Stimulated activated naive CD4-positive, alpha-beta T cell treated with Interleukin-2 at 50 U/mL for 16 hours (primary cell): ENCODE data around the gene BEGAIN.

Experiments used
- DNase-seq: peaks from one replicate; lab custom pipeline; 2025; lab: John Stamatoyannopoulos, UW

Gene BEGAIN

DNA sequence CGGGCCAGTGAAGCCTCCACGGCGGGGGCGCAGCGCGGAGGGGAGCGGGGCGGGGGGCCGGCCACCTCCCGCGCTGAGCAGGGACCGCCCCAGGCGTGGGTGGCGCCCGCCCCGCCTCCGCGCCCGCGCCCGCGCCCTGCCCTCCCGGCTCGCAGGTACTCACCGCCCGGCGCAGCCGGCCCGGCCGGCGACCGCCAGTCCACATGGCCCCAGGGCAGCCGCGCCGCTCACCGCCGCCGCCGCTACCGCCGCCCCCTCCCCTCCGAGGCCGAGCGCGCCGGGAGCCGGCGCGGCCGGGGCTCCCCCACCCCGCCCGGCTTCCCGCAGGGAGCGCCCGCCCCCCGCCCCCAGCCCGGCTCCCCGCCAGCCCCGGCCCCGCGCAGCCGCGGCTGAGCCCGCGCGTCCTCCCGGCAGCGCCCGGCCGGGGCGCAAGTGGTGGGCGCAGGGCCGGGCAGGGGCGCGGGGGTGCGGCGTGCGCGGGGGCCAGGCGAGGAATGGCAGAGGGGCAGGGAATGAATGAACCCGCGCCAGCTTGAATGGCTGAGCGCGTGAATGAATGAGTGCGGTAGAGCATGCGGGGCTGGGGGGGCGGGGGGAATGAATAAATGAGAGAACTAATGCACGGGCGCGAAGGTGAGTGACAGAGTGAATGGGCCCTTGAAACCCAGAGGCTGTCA lies at the start of gene BEGAIN:
Gene BEGAIN, minus strand, starts transcription at position 332 of the 677 bp plus-strand sequence. Its CDS starts 127 bp downstream, at position 205.
- peak; percentile 21 for DNase-seq

GRCh38 chr14:100636559-100636958 lies 49.3 kb upstream of the BEGAIN start:
- DNase-seq = no peak

- no peak for DNase-seq
Observed at GRCh38 chr14:100634026-100634425, 46.8 kb upstream of the BEGAIN start.

DNA sequence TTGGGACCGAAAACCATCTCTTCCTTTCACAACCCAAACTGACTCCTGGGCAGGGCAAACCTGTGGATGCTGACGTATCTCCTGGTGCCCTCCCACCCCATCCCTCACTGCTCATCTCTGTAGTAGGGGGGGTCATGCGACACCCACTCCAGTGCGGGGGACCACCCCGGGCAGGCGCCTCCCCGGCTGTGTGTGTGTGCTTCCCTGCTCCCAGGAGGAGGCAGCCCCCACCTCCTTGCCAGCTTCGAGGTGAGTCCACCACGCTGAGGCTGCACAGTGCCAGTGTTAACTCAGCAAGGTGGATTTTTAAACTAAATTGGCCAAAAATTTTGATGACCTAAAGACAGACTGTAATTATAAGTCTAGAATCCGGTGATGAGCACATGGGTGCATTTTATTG lies 46.2 kb upstream of the BEGAIN start:
- no peak for DNase-seq

- DNase-seq = no peak
Observed at GRCh38 chr14:100629696-100630095, 42.5 kb upstream of the BEGAIN start.

DNA sequence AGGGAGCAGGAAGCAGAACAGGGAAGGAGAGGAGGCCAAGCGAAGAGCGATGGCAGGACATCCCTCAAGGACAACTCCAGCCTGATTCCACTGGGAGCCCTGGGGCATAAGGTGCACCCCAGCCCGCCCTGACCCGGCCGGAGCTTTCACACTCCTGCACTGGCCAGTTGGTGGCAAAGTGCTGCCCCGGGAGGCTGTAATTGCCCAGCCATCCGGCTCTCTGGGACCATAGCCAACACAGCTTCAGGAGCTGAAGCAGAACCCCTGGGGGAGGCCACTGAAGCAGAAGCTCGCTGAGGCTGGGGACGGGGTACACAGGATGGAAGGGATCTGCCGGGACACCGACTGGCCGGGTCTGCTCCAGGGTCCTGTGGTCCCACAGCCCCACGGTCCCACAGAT lies 41.9 kb upstream of the BEGAIN start:
- DNase-seq = no peak

GRCh38 chr14:100628225-100628624 lies 41.0 kb upstream of the BEGAIN start:
- DNase-seq = no peak

GRCh38 chr14:100626614-100627013 lies 39.4 kb upstream of the BEGAIN start:
- no peak for DNase-seq

- no peak for DNase-seq
Observed at GRCh38 chr14:100623961-100624360, 36.7 kb upstream of the BEGAIN start.

GRCh38 chr14:100623557-100623956 lies 36.3 kb upstream of the BEGAIN start:
- no peak for DNase-seq

DNA sequence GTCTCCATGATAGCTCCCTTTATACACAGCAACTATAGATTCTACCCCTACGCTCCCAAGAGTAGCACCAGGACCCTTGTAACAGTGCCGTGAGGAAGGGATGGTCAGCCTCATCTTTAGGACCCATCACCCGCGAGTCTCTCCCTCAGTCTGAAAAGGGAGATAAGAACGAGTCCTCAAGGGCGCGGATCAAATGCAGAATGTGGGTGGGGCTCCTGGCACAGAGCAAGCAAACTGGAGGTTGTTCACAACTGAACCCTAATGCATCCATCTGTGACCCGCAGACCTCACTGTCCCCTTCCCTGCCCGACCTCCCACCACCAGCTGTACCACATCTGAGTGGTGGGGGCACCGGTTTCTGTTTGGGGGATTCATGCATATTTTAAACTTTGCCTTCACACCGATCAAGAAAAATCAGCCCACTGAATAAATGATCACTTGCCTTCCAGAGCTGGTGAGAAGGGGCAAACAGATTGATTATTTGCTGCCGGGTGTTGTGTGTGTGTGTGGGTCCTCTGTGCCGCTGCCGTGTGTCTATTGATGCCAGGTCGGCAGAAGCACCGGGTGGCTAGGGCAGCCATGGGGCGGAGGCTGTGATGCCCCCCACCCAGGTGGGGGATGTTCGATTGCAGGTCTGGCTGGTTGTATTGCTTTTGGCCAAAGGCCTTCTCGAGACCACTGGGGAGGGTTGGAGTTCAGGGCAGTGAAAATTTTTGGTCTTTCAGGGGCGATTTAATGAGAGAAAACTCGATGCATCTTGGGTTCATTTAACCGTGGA lies 35.7 kb upstream of the BEGAIN start:
- no peak for DNase-seq

GRCh38 chr14:100622224-100622623 lies 35.0 kb upstream of the BEGAIN start:
- DNase-seq = no peak

DNA sequence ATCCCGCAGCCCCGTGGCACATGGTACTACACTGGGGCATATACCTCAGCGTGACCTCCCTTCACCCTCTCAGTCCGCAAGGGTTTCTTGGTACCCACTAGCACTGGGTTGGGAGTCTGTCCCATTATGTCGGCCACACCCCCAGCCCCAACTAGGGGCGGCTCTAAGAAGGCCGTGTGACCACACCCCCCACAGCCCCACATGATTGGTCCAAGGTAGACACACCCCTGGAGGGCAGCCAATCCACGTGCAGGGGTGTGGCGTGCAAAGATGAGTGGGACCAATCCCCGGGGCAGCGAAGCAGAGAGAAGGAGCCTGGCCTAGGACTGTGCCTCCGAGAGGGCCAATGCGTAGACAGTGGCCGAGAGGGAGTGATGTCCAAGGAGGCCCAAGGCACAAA lies 34.6 kb upstream of the BEGAIN start:
- no peak for DNase-seq

GRCh38 chr14:100620255-100621100 lies 33.3 kb upstream of the BEGAIN start:
- no peak for DNase-seq

GRCh38 chr14:100619396-100620254 lies 32.4 kb upstream of the BEGAIN start:
- no peak for DNase-seq

DNA sequence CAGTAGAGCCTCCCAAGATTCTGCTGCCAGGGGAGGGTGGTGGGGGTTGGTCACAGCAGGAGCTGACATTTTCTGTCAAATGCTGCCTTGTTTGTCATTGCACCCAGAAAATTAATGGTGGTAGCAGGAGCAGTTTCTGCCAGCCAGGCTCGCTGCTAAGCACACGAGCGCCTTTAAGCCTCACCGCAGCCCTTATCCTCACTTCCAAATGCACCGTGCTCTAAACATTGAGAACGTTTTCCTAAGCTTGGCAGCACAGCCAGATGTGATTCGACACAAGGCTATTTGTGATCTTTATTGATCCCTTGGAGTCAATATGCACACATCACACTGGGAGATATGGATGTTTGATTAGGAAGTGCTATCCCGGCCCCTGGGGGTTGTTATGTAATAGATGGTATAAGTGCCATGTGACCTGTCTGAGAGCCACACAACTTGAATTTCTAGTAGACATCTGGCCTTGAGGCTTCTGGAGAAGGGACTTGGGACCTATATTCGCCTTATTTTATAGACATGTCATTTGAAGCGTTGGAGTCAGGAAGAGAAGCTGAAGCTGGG lies 31.6 kb upstream of the BEGAIN start:
- no peak for DNase-seq

DNA sequence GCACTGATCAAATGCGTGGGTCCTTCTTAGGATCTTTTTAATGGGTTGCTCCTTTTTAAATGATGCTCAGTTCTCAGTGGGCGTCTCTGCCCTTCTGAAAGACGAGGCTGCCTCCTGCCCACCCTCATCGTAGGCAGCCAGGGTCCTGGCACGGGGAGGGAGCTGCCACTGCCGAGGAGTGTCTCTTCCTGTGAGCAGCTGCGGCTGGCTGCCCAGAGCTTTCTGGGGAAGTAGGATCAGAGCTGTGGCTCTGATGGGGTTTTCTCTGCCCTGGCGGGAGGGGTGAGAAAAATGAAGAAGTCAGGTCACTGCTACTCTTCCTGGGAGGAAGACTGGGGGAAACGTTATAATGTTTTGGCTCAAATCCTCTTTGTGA lies 31.1 kb upstream of the BEGAIN start:
- DNase-seq = no peak

GRCh38 chr14:100617410-100618317 lies 30.4 kb upstream of the BEGAIN start:
- no peak for DNase-seq

- DNase-seq = no peak
Observed at GRCh38 chr14:100616854-100617409, 29.7 kb upstream of the BEGAIN start.
